GM18870 (cell line): ENCODE data around the gene AFAP1.

Experiments
- ATAC-seq: cut with Tn5 transposase; IDR thresholded peaks from one replicate; pipeline ENCODE4 v1.9.1; 2021; ENCODE audit warnings: moderate library complexity; ENCODE audit not compliant: unreplicated experiment

Gene AFAP1

DNA sequence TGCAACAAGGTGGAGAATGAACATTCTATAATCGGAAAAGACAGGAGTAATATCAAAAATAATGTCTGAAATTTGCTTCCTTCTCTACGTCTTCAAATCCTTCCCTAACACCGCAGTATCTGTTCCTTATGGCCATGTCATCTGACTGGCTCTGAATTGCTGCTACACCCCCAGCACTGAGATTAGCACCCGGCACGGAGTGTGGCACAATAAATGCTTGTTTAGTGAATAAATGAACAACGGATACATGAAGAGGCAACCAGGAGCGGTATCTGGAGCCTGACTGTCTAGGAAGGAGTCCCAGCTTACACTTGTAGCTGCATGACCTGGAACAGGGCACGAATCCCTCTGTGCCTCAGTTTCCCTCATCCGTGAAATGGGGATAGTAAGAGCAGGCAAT lies 164.3 kb downstream of the AFAP1 start:
- no peak for ATAC-seq

DNA sequence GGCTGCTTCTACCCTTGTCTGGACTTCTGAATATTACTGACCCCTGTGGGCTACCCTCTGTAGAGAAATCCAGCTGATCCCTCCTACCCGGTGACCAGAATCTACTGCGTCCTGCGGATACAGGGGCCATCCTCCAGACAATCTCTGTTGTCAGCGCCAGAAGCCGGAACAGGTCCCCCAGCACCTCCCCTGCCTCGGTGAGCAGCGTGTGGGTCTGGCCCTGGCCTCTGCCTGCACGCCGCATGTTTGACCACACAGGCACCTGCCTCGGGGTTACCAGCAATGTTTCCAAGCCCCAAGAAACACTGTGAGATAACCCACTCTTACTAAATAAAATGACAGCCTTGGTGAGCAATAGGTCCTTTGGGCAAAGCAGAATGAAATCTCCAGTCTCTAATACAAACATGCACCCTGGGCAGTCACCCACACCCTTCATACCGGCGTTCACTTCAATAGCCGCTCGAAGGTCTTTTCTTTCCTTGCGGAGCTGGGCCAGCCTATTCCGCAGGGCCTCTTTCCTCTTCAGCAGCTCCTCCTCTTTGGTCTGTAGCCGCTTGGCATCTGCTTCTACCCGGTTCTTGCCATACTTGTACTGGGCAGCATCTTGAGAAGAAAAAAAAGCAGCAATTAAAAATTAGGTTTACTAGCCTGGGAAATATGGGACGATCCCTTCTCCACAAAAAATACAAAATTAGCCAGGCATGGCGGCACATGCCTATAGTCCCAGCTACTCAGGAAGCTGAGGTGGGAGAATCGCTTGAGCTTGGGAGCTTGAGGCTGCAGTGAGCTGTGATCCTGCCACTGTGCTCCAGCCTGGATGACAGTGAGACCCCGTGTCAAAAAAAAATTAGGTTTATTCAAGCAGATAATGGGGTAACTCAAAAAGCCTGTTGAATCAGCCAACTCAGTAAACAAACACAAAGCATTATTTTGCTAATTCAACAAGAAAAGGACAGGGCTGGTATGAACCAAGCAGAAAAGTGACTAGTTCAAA lies 165.1 kb downstream of the AFAP1 start:
- ATAC-seq = no peak

DNA sequence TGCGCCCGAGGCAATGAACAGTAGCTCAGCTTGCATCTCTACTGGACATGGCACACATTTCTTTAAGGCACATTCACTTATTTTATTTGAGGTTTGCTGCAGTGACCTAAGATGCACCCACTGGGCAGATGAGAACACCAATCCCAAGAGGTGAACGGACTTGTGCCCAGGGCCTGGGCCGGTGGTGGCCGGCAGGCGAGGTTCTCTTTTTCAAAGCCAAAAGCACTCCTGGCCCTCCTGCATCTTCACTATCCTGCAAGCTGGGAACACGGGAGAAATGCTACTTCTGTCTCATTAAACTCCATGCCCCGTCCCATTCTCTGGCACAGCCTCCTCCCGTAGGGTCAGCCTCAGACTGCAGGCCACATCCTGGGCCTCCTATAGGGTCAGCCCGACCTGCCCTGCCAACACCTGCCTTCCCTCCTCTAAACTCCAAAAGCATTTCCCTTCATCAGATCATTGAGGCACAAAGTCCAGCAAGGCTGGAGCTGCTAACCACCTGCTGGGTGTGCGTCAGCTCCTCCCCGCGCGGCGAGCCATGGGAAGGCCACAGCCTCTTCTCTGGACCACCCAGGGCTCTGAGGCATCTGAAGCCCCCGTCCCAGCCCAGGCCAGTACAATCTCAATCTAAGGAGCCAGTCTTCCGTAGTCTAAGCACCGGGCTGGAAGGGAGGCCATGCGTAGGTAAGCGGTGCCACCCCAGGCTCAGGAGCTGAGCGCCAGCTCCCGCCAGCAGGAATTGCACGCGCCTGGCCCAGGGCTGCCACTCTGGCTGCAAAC lies 166.1 kb downstream of the AFAP1 start:
- ATAC-seq = no peak

DNA sequence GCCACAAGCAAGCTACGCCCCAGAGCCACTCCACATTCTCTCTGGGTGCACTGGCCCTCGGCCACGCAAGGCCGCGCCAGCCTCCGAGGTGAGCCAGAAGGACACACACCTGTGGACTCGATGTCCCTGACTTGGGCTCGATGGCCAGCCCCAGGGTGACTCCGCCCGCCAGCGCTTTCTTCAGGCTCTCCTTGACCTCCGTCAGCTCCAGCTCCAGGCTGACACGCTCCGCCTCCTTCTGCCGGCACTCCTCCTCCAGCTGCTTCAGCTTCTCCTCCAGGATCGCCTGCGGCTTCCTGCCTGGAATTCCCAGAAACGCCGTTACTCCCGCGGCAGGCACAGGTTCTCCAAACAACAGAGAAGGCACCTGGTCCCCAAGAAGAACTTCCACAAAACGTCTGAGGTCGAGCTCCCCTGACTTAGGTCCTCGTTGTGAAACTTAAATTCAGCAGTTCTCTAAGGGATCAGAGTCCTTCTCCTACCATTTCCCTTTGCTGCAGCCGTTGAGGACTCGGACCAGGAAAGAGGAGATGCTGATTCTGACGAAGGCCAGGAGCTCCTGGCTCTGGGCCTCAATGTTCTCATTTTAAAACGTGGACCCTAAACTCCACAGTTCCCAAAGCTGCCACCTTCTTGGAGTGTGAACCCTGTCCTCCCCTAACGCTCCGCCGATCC lies 166.8 kb downstream of the AFAP1 start:
- no peak for ATAC-seq

DNA sequence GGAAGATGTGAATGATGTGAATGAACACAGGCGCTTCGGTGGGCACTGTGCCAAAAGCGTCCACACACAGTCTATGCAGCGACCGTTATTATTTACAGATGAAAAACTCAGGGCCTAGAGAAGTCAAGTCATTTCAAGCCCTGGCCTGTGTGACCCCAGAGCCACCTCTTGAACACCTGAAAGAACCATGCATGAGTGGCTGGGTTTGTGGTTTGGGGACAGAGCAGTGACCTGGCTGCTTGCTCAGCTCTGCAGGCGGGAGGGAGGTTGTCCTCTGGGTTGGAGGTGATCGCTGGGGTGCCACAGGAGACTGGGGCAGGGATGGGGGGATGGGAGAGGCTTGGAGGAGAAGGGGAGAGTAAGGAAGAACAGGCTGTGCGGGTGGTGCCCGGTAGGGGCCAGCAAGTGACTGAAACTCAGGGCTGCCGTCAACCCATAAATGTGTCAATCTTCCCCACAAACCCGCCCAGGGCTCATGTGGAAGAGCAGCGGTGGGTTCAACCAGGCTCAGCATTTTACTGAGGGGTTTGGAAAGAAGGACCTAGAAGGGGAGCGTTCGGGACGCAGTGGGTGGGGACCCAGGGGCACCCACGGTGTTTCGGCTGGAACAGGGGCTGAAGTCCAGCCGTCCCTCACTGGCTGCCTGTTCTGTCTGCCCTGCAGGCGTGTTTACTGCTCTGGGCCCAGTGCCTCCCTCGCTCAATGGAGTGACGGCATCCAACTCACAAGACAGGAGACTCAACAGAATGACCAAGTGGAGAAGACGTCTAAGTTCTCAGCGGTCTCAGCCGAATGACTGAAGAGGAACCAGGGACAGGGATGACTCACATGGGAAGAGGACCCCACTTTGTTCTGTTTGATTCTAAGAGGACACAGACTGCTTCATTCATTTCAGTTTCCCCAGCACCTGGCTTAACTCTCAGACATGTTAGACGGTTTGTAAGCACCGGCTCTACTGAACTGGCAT lies 167.8 kb downstream of the AFAP1 start:
- peak; percentile 66 for ATAC-seq

DNA sequence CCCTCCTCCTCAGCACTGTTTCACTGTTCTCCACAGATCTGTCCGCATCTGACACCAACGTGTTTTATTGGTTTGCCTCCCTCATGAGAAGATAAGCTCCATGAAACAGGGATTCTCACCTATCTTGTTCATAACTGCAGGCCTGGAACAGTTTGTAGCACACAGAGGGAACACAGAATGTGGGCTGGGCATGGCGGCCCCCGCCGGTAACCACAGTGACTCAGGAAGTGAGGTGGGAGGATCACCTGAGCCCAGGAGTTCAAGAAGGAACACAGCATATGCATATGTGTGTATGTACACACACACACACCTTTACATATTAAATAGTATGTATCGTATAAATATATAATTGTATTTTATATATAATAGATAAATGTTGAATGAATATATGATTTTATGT lies 168.6 kb downstream of the AFAP1 start:
- no peak for ATAC-seq

DNA sequence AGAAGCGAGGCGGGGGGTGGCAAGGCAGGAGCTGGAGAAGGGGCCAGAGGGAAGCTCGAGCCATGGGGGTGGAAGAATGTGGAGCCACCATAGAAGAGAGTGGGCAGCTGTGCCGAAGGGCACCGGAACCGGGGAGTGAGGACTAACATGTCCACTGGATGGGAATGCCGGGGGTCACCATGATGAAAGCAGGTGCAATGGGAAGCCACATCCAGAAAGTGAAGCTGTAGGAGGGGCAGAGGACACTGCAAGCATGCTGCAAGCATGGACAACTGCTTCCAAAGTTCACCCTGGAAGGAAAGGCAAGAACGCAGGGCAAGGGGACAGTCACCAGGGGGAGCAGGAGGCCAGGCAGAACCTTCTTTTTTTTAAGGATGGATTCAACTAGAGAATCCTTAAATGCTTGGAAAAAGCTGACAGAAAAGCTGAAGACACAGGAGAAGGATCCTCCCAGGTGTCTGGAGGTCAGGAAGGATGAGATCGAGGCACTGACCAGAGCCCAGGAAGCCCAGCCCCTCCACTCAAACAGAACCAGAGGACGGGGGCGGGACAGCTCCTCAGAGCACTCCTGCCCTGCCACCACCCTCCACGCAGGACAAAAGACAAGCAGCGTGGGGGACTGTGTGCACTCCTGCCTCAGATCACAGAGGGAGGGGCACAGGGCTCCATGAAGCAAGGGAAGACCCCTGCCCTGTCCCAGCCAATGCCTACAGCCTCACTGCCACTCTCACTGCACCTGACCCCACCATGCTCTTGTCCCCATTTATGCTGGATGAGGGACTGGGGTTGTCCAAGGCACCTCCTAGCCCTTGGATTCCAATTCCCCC lies 169.2 kb downstream of the AFAP1 start:
- no peak for ATAC-seq

DNA sequence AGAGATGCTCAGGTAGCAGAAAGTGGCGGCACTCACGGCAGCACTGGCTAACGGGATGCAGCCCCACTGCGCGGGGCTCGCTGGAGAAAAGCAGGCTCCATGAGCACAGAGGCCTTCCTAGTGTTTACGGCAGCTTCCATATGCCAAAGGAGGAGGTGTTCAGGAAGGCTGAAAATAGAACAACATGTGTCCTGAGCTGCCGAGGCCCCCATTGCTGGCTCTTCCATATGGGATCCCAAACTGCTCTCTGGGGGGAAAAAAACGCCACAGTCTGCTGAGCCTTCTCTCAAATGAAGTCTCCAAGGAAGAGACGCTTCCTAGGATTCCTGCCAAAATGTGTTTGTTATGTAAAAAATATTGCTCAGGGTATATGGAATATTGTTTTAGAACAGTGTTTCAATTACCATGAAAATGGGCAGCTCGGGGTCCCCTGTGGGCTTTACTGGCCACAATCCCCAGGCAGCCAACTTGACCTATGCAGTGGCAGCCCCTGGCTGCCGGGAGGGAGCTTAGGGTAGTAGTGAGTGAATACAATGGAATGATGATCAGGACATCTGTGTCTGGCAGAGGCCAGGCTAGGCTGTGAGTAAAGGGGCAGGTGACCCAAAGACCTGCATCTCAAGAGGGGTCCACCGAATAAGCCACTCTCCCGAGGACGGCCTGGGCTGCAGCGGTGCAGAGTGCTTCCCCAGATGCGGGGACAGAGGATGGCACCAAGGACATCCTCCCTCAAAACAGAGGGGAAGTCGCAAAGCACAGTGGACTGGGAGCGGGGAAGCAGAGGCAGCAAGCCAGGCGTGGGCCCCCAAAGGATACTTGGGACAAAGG lies 170.1 kb downstream of the AFAP1 start:
- ATAC-seq = no peak

DNA sequence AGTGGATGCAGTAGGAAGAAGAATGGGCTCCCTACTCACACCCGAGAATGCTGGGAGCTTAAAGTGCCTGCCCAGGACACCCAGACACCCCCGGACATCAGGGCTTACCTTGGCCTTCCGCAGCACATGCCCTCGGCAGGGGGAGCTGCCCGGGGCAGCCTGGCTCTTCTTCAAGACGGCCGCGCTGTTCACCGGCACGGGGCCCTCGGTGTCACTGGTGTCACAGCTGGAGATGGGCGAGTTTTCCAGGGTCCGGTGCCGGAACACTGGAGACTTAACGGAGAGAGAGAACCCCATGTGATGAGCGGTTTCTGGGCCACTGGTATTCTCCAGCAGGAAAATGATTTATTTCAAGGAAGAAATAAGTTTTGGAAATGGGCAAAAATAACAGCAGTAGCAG lies 170.9 kb downstream of the AFAP1 start:
- no peak for ATAC-seq

DNA sequence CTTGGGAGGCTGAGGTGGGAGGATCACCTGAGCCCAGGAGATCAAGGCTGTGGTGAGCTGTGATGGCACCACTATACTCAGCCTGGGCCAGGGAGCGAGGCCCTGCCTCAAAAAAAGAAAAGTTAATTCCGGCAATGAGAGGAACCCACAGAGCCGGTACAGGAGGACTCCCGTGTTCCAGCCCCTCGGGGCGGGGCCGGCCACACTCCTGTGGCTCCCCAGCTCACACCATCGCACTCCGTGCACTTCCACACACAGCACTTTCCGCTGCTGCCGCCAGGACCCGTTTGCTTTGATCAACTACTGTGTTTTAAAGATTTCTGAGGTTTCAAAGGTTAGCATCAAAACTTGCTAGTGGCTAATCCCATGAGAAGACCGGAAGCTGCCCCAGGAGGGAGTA lies 171.7 kb downstream of the AFAP1 start:
- no peak for ATAC-seq

DNA sequence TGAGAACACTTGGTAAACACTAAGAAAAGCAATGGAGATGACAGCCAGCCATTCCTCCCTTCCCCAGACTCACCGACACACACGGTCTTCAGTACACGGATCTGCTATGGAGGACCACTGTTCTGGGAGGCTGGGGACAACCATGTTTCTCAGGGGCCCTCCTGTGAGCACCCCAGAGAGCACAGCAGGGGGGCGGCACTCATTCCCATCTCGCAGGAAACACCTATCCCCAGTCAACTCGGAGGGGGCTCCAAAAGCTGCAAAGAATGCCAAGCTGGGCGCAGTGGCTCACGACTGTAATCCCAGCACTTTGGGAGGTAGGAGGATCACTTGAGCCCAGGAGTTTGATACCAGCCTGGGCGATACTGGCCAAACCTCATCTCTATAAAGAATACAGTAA lies 172.1 kb downstream of the AFAP1 start:
- ATAC-seq = no peak

DNA sequence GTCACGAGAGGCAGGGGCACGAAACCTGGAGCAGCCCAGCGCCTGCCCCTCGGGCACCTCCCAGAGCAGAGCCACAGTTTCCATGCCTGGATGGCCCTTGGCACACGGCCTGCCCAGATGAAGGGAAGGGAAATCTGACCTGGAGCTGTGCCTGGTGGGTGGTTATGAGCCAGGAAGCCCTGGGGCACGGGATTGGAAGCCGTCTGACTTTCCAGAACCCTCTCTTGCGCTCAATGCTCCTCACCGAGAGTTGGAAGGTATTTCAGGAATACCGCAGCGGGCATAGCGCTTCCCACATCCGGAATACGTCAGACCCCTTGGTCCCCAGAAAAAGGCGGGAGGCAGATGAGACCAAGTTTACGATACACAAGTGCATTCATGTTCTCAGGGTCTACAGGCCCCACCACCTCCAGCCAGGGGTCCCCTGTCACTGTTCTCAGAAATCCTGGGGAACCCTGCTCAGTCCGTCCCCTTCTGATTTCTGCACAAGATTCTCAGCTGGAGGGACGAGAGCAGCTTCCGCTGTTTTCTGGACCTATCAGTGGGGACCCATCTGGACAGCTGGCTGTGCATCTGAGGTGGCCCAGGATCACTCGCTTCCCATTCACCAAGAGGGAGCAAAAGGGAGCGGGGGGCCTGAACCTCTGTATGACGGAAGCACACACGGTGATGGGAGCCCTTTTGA lies 172.9 kb downstream of the AFAP1 start:
- ATAC-seq = no peak

DNA sequence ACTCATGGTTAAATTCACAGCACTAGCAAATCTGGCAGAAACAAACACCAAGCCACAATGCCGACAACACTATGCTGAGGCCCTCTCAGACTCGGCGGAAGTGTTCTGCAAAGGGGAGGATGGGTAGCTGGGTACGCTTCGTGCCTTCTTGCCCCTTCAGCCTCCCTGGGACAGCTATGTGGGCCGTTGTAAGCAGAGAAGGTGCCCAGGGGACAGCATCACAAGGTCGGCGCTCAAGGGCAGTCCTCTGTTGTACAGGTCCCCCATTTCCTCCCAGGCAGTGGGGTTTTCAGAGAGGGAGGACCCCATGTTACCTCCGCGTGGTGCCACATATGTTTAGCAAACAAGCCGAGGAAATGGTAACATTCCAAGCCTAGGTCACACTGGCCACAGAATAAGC lies 173.6 kb downstream of the AFAP1 start:
- no peak for ATAC-seq

DNA sequence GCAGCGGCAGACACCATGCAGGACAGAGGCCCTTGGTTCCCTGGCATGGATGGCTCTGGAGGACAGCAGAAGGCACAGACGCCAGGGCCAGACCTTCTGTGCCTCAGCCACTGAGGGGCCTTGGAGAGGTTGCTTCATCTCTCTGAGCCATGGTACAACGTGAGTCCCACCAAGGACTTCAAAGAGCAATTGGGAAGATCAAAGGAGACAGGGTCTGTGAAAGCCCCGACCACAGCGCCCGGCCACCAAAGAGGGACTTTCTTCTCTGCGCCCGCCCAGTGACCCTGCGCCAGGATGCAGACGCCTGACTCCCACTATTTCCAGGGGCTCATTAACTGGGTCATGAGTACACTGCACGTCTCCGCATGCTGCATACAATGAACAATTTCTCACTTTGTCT lies 174.0 kb downstream of the AFAP1 start:
- ATAC-seq = no peak

DNA sequence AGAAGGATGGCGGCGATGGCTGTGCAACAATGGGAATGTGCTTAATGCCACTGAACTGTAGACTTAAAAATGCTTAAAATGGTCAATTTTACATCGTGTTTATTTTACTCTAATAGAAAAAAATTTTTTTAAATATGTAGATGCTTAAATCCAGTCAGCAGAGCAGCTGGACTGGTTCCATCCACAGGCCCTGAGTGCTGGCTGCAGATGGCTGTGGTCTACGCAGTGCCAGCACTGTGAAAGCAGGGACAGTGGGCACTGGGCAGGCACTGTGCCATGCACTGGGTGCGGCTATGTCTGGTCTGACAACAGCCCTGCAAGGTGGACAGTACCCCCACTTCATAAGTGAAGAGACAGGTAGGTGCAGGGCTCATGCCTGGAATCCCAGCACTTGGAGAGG lies 175.2 kb downstream of the AFAP1 start:
- ATAC-seq = no peak

DNA sequence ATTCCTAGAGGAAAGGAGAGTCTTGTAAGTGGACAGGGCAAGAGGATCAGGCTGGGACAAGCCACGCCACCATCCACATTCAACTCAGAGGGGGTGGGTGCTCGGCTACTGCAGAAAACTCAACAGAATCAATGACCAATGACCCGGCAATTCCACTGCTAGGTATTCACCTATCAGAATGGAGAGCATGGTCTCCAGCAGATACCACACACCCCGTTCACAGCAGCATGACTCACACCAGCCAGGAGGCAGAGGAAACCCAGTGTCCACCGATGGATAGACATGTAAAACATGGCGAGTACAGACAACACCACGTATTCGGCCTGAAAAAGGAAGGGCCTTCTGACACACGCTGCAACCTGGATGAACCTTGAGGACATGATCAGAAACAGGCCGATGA lies 175.9 kb downstream of the AFAP1 start:
- ATAC-seq = no peak

DNA sequence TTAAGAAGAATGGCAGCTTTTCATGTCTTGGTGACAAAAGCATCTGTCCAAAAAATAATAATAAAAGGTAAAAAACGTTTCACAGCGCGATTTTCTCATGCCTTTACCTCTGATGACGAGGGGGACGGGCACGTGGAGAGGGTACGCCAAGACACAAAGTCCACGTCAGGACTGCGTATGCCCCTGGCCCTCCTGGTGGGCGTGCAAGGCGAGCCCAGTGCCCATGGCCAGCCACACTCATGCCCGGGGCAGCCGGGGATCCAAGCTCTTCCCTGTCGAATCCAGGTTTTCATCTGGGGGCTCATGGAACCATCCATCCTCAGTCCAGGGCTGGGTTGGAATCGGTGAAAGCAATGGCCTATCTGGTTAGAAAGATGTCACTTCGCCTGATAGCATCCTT lies 176.6 kb downstream of the AFAP1 start:
- ATAC-seq = no peak

DNA sequence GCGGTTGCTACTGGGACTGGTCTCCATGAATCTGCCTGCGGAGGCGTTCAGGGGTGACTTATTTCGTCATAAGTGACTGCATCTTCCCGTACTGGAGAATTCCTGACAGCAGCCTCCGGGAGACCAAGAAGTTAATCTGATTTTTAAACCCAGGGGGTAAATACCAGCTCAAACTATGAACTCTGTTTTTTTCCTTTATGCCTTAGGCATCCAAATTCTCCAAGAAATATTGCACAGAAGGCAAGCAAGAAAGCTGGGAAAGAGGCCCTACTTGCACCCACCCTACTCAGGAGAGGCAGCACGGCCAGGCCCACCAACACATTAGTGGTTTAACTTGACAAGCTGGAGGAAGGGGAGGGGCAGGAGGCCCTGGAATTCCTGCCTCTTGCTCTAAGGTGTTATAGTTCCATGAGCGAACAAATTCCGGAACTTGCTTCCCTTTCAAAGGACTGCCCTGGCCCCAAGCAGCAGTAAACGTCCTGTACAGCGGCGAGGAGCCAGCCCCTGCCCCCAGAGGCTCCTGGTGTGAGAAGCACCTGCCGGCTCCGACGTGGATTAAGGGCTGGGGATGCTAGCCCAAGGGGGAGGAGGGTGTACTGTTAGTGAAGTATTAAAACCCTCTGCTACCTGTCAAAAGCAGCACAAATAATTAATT lies 177.2 kb downstream of the AFAP1 start:
- ATAC-seq = no peak
